Thoracic aorta (tissue), 2 donors: ENCODE results near the gene KRTAP10-6. TPM values are rescaled to one million over a fixed set of nuclear protein-coding genes. Genes with fewer than 3 reads are reported as not detected.
"Not testable (repeated sequence)": the region's sequence is repeated elsewhere in the genome, so short reads cannot be mapped to it uniquely, and the experiment has no call there.

Experiments used
- ATAC-seq: fragments of 150-250 bp; one replicate; pipeline ENCODE4 v1.8.0; 2017; ENCODE audit warnings: low read depth; ENCODE audit not compliant: insufficient number of reproducible peaks, low FRiP score
- DNase-seq: peaks from one replicate; pipeline ENCODE4 v3.0.0-alpha.2; 2020; ENCODE audit warnings: low spot score
- H3K27ac ChIP-seq, 2 donors: fragments of 200-600 bp; sonication (generic); 1 replicate in 1 of 2; 2 replicates in 1 of 2; pipeline ENCODE4 v1.5.1; 2016; ENCODE audit warnings: mild to moderate bottlenecking in 2 of 2, moderate library complexity in 2 of 2
- H3K27me3 ChIP-seq: fragments of 200-600 bp; sonication (generic); replicated peaks from 2 replicates; pipeline ENCODE4 v1.6.0; 2016; ENCODE audit warnings: mild to moderate bottlenecking; ENCODE audit not compliant: insufficient read depth
- H3K36me3 ChIP-seq: fragments of 200-600 bp; sonication (generic); one replicate; pipeline ENCODE4 v1.5.1; 2016
- H3K4me1 ChIP-seq, 2 donors: fragments of 200-600 bp; sonication (generic); 1 replicate in 1 of 2; 2 replicates in 1 of 2; pipeline versions ENCODE4 v1.5.1 to v1.6.0; 2016; ENCODE audit warnings: low read depth in 2 of 2, mild to moderate bottlenecking in 1 of 2; ENCODE audit not compliant: control insufficient read depth in 1 of 2
- H3K4me3 ChIP-seq: fragments of 200-600 bp; sonication (generic); 2 replicates; pipeline ENCODE4 v1.5.1; 2016; ENCODE audit warnings: mild to moderate bottlenecking
- H3K9me3 ChIP-seq: fragments of 200-600 bp; sonication (generic); 2 replicates; pipeline ENCODE4 v1.5.1; 2016
- total RNA-seq, 2 donors: library from RNA; depleted of rRNA; stranded (reverse); fragments of >200 nt; gene quantifications; one replicate each; pipeline versions ENCODE4 v1.1.0 to v1.2.3, GENCODE V29; 2016
- TF ChIP-seq, protein P1 (sequence below): fragments of 200-600 bp; sonication (generic); IDR thresholded peaks from one replicate; pipeline ENCODE4 v1.5.1; 2019; ENCODE audit warnings: antibody characterized with exemption

Gene KRTAP10-6
- total RNA-seq, 2 donors from 2014 or later, result not detected

DNA sequence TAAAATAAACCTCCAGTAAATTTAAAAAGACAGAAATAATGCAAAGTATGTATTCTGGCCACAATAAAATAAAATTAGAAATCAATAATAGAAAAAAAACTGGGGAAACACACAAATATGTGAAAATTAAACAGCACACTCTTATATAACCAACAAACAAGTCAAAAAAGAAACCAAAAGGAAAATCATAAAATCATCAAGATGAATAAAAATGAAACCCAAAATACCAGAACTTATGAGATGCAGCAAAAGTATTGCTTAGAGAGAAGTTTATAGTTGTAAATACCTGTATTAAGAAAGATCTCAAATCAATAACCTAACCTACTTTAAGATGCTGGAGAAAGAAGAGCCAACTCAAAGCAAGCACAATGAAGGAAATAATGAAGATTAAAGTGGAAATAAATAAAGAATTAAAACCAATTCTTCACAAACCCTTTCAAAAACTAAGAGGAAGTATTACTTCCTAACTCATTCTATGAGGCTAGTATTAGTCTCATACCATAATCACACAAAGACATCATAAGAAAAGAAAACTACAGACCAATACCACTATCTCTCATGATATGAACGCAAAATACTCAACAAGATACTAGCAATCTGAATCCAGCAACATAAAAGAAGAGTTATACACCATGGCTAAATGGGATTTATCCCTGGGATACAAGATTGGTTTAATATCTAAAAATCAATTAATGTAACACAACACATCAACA is 27.3 kb downstream of the KRTAP10-6 start:
- Histone ChIP-seq H3K27me3 (no peaks in the 10 kb centered on the region), H3K9me3 (peaks cover 5% of the 10 kb centered on the region), H3K36me3 (no peaks in the 10 kb centered on the region), H3K4me3 (no peak overlapping the region), H3K4me1 (no peaks in the 10 kb centered on the region), H3K27ac (no peak overlapping the region)
- TF ChIP-seq, protein P1, sequence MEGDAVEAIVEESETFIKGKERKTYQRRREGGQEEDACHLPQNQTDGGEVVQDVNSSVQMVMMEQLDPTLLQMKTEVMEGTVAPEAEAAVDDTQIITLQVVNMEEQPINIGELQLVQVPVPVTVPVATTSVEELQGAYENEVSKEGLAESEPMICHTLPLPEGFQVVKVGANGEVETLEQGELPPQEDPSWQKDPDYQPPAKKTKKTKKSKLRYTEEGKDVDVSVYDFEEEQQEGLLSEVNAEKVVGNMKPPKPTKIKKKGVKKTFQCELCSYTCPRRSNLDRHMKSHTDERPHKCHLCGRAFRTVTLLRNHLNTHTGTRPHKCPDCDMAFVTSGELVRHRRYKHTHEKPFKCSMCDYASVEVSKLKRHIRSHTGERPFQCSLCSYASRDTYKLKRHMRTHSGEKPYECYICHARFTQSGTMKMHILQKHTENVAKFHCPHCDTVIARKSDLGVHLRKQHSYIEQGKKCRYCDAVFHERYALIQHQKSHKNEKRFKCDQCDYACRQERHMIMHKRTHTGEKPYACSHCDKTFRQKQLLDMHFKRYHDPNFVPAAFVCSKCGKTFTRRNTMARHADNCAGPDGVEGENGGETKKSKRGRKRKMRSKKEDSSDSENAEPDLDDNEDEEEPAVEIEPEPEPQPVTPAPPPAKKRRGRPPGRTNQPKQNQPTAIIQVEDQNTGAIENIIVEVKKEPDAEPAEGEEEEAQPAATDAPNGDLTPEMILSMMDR, result no peak
- ATAC-seq (no peak), DNase-seq (no peak)

DNA sequence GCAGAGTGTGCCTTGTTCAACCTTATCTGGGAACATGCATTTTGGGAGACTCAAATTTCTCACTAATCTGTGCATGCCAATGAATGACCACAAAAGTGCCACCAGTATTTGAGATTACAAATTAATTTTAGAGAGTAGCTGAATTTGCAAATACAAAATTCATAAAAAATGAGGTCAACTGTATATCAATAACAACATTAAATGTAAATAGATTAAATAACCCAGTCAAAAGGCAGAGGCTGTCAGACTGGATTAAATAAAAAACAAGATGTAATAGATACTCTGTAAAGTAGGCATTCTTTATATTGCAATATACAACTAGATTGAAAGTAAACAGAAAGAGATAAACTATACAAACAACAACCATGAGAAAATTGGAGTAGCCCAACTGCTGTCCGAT is 28.2 kb downstream of the KRTAP10-6 start:
- H3K4me3 ChIP-seq, result no peak overlapping the region
- no peaks in the 10 kb centered on the region for H3K27me3 ChIP-seq
- H3K36me3 ChIP-seq, result no peaks in the 10 kb centered on the region
- no peak for DNase-seq
- no peak for ATAC-seq
- no peaks in the 10 kb centered on the region for H3K4me1 ChIP-seq
- no peak overlapping the region for H3K27ac ChIP-seq
- TF ChIP-seq, protein P1, result no peak
- H3K9me3 ChIP-seq, result peaks cover 5% of the 10 kb centered on the region

DNA sequence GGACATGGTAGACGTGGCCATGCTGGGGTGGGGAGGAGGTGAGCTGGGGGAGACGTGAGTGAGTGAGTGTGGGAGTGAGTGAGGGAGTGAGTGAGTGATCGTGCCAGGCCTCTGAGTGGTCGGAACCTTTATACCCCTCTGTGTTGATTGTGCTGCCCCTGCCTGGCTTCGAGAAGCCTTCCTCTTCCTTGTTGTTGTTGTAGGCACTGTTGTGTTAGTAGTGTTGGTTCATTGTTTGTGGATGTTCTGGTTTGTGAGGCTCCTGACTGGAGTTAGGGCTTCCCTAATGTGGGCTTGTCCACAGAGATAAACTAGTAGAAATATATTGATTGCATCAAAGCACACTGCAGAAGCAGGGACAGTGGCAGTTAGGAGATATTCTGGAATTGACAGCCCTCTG is 33.6 kb downstream of the KRTAP10-6 start, which contains the start of gene KRTAP10-3:
Gene KRTAP10-3, minus strand, starts transcription at position 101 of the 400 bp plus-strand sequence. Its CDS starts 80 bp downstream, at position 21.
- no peak within 1 kb of the TSS for H3K4me3 ChIP-seq
- no peak for DNase-seq
- ATAC-seq, result no peak
- no peak within 1 kb of the TSS for H3K27ac ChIP-seq
- TF ChIP-seq, protein P1, result no peak
- peaks cover 5% of the 10 kb centered on the region for H3K9me3 ChIP-seq
- H3K27me3 ChIP-seq, result no peaks in the 10 kb centered on the region
- no peaks in the 10 kb centered on the region for H3K4me1 ChIP-seq
- no peaks in the 10 kb centered on the region for H3K36me3 ChIP-seq

DNA sequence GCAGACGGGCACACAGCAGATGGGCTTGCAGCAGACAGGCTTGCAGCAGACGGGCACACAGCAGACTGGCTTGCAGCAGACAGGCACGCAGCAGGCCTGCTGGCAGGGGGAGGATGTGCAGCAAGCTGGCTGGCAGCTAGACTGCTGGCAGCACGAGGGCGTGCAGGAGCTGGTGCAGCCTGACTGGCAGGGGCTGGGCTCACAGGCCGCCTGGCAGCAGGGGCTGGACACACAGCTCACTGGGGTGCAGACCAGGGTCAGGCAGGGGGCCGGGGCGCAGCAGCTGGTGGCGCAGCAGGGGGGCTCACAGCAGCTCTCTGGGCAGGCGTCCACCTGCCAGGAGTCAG is 34.0 kb downstream of the KRTAP10-6 start:
- H3K9me3 ChIP-seq, DNase-seq, H3K4me3 ChIP-seq, H3K36me3 ChIP-seq, H3K27ac ChIP-seq, ATAC-seq, H3K4me1 ChIP-seq, H3K27me3 ChIP-seq: not testable (repeated sequence)

DNA sequence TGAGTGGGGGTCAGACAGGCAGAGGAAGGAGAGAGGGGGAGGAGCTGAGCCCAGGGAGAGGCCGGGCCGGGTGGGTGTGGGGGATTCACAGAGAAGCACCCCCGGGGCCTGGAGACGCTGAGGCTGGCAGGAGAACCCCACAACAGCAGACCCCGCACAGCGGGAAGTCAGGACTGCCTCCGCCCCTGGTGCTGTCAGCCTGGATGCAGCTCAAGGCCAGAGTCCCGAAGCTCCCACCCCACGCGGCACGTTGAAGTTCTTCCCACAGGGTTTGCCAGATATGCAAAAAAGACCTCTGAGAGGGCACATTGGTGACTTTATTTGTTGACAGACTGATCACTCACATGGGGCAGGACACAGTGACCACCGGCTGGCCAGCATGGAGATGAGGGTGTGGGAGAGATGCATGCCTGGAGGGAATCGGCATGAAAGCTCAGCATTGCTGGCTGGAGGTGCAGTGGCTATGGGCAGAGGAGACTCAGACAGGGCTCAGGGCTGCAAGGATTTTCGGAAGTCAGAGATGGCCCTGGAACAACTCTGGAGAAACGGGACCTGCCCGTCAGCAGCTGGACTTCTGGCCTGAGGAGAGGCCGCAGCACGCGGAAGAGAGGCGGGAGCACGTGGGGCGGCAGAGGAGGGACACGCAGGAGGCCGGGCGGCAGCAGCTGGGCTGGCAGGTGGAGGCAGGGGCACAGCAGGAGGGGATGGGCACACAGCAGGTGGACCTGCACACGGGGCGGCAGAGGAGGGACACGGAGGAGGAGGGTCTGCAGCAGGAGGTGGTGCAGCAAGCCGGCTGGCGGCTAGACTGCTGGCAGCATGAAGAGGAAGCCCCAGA is 34.6 kb downstream of the KRTAP10-6 start:
- DNase-seq (no peak), ATAC-seq (no peak)
- H3K36me3 ChIP-seq, result no peaks in the 10 kb centered on the region
- H3K27me3 ChIP-seq, result no peaks in the 10 kb centered on the region
- peaks cover 4% of the 10 kb centered on the region for H3K9me3 ChIP-seq
- H3K27ac ChIP-seq, result no peak overlapping the region
- TF ChIP-seq, protein P1, result no peak
- no peak overlapping the region for H3K4me3 ChIP-seq
- no peaks in the 10 kb centered on the region for H3K4me1 ChIP-seq
